ENCODE data around the gene SRBD1.

DNA sequence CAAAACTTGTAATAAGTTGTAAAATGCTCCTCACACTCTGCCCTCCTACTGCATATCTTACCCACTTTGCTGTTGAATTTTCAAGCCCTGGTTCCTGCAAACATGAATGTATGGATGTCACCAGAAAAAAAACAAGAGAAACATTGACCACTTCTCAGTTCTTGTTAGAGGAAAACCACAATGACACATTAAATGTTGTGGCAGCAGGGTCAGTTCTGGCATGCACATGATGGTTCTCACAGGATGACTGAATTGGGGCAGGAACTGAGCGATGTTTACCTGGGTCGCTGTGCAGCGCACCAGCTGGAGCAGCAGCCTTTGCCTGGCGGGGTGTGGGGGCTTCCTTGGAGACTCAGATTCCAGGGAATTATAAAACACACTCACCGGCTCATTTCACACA, 26.4 kb upstream of the SRBD1 start:
- TF ChIP-seq, protein P1, sequence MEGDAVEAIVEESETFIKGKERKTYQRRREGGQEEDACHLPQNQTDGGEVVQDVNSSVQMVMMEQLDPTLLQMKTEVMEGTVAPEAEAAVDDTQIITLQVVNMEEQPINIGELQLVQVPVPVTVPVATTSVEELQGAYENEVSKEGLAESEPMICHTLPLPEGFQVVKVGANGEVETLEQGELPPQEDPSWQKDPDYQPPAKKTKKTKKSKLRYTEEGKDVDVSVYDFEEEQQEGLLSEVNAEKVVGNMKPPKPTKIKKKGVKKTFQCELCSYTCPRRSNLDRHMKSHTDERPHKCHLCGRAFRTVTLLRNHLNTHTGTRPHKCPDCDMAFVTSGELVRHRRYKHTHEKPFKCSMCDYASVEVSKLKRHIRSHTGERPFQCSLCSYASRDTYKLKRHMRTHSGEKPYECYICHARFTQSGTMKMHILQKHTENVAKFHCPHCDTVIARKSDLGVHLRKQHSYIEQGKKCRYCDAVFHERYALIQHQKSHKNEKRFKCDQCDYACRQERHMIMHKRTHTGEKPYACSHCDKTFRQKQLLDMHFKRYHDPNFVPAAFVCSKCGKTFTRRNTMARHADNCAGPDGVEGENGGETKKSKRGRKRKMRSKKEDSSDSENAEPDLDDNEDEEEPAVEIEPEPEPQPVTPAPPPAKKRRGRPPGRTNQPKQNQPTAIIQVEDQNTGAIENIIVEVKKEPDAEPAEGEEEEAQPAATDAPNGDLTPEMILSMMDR (conservative IDR thresholded peaks at IDR 0.05 in 1 of 2, IDR thresholded peaks at IDR 0.05 in 1 of 2; ENCODE audit: extremely low read depth in 1 of 2, insufficient read depth in 1 of 2, low read depth in 1 of 2, low read length in 2 of 2) = no peak
- no peak for TF ChIP-seq EZH2 (IDR thresholded peaks at IDR 0.05; ENCODE audit: borderline replicate concordance, low read length)
